ENCODE results near the gene FAM170B. TPM values are rescaled to one million over a fixed set of nuclear protein-coding genes. Genes with fewer than 3 reads are reported as not detected.

The FAM170B gene
- total RNA-seq = not detected

DNA sequence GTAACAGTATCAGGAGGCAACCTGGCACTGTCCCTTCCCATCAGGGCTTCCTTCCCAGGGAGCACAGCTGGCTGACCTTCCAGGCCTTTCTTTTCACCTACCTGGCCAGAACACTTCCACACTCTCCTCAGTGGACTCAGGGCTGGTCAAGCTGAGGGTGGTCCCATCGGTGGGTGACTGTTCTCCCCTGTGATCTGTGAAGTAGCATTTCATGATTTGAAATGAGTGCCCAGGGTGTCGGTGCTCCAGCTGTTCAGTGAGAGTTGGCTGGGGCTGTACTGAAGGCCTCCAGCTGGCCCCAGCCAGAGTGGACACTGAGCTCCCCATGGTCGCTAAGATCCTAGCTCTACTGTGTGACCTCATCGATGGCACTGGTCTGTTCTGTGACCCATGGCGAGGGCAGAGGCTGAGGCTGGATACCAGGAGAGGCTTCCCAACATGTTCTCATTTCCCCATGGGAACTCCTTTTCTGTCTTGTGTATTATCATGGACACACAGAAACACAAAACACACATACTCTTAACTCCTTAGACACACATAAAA lies at the start of gene FAM170B:
FAM170B (minus strand) TSS at position 316 of the 543 bp plus-strand sequence; CDS start at position 213, 103 bp downstream.
- ATAC-seq (no peak), DNase-seq (ENCODE audit: low spot score) (no peak)

DNA sequence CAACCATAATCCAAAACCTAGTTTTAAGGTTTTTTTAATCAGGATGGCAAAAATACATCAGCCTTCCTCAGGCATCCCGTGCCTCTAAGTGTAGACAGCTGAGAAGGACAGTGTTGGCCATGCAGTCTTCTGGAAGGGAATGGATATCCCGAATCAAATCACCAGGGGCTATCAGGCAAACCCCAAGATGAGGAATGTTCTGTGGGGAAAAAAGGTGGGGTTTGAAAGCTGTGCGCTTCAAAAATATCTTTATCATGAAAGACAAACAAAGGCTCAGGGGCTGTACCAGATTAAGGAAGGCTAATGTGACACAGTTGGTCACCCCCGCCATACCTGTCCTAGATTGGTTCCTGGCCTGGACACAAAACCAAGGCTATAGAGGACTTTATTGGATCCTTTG lies 49.0 kb upstream of the FAM170B start:
- DNase-seq (ENCODE audit: low spot score) (no peak), ATAC-seq (no peak)

DNA sequence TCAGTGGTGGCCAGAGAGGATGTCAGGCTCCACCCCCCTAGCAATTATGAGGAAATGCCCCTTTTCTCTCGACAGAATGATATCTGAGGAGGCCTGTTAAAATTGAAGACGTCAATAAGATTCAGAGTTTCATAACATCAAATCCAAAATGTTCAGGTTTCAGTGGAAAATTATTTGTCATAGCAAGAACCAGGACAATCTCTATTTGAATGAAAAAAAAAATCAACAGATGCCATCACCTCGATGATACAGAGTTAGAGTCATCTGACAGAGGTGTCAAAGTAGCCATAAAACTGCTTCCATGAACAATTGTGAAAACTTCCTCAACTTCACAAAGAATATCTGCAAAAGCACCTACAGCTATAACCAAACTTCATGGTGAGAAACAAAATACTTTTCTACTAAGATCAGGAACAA lies 46.6 kb upstream of the FAM170B start:
- ATAC-seq (no peak), DNase-seq (ENCODE audit: low spot score) (no peak)

DNA sequence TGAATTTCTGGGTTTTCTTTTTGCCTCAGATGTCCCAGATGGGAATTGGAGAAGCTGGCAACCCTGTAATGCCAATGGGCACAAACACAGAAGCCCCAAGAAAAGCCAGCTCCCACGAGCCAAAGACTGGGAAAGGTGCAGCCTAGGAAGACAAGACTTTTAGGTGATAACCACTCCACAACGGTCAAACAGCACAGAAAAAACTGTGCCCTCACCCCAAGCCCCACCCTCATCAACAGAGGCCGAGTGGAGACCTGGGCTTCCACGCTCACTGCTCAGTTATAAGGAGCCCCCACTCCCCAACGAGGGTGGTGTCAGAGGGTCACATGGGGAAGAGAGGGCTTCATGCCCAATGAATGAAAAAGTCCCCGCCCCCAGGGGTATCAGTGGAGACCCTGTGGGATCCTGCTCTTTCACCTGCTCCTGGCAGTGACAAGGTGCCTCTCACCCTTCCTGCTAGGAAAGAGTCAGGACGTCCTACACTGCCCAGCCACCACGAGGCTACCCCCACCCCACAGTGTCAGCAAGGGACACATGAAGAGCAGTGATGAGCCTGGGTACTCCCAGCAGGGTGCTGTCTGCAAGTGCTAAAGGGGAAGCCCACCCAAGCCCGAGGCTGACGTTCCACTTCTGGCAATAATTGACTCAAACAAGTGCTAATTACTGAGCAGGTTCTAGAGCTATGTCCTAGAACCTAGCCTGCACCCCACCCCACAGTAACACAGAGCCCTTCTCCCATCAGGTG lies 46.0 kb upstream of the FAM170B start:
- ATAC-seq (no peak), DNase-seq (ENCODE audit: low spot score) (no peak)

DNA sequence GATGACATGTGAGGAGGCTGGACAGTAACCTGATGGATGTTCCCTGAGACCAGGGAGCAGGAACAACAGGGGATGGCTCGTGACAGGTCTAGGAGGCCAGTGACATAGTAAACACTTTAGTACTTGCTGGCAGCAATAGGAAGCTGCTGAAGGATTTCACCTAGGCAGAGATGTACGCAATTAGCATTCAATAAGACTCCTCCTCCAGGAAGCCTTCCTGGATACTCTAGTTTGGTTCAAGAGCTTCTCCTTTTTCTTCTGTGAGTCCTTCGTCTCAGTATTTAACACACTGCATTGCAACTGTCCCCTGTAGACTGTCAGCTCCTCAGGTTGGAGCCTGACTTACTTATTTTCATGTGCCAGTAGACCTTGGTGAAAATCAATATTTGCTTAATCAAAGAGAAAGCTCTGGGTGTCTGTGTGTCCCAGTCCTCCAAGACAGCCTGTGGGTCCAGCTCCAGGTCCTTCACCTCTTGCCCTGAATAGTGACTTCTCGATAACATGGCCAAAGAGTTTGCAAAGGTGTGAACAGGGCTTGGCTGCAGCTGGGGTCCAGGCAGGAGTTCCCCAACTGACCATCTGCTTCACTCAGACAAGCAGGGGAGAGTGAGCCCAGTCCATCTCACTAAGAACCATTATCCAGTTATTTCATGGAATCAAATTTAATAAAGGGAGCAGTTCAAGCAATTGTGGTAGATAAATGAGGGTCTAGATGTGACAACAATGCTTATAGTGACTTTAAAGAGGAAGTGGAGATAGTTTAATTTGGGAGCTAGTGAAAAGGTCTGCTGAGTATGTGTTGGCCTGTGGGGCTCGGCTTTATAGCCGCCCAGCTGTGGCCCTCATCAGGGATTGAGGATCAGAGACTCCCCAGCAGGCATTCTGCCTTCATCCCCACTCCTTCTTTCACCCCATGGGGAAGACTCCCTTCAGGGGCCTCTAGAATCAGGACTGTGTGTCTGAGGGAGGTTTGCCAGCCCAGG lies 45.0 kb upstream of the FAM170B start:
- no peak for ATAC-seq
- DNase-seq (ENCODE audit: low spot score) = no peak

DNA sequence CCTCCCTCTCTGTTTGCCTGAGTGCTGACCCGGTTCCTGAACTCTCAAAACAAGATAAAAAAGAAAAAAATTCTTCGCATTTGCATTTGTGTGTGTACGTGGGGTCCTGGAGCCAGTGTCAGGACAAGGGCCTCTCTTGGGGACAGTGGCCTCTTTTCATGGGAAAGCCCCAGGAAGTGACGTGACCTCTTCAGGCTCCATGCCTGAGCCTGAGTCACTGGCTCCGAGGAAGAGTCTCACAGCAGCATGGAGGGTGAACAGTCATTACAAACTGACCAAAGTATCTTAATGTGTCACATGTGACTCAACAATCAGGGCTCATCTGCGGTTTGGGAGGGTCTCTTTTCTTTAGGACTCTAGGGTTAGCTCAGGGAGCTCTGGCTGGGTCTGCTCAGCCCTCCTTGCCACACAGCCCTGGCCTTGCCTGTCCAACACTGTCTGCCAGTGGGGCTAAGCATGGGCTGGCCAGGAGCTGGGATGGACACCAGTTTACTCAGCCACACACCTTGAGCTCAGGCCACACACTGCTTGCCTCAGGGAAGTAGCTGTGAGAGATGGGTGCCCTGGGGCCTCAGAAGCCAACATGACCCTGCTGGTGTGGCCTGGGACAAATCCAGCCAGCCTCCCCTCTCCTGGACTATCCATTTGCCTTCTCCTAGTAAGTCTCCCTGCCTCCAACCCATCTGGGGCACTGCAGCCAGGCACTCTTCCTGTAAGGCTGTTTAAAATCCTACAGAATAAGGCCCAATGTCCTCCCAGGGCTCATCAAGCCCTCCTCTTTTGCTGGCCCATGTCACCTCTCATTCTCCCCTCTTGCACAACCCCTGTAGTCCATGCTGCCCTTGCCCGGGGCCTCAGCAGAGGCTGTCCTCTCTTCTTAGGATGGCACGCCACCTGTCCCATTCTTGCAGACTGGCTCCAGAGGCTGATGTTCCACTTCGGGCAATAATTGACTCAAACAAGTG lies 43.9 kb upstream of the FAM170B start:
- no peak for DNase-seq (ENCODE audit: low spot score)
- peak; percentile 76 for ATAC-seq

DNA sequence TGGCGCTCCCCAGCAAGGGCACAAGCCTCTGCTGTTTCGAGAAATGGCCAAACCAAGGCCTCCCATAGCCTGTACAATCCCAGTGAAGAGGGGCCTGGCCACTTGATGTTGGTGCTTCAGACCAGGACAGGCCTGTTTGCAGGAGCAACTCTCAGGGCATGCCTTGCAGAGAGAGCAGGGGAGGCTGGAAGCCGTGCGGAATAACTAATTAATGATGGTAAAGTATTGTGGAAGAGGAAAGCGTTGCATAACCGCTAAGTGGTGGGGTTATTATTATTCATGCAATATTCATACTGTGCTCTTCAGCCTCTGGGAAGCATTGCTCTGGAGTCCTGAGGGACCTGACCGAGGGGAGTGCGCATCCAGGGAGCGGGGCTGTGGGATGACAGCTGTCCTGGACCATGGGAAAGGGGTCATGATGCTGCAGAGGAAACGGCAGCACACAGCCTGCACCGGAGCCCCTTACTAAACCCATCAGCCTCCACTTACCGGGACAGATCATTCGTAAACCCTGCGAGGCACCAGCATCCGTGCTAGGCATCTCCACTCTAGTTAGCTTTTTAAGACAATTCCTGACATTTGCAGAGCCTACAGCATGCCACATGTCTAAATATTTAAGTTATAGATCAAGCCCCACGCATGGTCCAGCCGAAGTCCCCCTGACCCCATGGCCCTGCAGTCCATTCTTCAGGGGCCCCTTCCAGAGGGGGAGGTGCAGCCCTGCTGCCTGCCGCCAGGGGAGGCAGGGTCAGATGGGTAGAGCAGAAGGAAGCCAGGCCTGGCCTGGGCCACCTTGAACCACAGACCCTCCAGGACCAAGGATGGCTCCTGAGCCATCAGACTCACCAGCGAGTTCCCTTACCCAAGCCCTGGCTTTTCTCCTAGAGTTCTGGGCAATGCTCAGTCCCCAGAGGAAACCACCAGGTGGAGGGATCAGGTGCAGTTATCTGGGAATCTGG lies 42.8 kb upstream of the FAM170B start:
- ATAC-seq (no peak), DNase-seq (ENCODE audit: low spot score) (no peak)

DNA sequence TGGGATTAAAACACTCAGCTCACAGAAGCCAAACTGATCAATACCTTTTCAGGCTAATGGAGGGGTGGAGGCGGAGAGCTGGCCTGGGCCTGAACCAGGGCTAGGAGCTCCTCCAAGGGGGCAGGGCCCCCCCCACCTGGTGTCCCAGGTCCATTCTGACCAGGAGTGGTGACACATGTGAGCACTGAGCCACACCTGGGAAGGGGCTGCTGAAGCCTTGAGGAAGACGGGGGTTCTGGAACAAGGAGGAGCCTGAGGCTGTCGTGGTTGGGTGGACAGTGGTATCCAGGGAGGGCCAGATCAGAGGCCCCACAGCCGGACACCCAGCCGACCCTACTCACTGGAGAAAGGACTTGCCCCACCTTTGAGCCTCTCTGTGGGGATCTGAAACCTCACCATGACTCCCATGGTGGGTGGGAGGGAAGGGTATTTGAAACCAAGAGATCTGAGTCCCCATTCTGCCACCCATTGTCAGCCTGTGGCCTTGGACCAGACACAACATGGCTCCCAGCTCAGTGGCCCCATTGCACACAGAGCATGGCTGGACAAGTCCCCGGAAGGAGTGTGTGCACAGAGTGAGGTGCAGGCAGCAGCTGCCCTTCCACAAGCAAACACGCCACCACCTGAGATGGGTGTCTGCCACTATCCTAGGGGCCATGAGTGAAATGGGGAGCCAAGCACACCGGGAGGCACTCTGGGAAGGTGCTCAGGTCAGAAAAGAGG lies 41.9 kb upstream of the FAM170B start:
- no peak for ATAC-seq
- DNase-seq (ENCODE audit: low spot score) = no peak

DNA sequence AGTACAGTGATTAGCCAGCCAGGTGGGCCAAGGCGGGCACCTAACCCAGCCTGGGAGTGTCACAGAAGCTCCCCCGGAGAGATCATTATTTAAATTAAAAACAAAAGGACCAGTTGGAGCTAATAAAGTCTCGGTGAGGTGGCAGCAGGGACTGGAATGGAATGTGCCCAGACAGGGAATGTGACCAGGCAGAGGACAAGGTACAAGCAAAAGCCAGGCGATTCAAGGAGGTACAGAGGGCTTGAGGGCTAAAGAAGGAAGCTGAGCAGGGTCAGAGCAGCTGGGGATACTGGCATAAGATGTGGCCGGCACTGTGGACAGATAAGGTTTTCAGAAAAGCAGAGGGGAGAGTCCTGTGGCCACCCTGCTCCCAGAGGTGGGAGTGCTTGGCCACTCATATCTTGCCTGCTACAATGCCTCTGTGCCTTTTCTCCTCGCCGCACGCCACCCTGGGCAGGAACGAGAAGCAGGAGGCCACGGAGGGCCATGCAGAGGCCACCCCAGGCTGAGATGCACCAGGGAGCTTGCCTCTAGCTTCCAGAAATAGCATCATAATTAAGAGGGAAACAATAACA lies 41.2 kb upstream of the FAM170B start:
- ATAC-seq = no peak
- no peak for DNase-seq (ENCODE audit: low spot score)

DNA sequence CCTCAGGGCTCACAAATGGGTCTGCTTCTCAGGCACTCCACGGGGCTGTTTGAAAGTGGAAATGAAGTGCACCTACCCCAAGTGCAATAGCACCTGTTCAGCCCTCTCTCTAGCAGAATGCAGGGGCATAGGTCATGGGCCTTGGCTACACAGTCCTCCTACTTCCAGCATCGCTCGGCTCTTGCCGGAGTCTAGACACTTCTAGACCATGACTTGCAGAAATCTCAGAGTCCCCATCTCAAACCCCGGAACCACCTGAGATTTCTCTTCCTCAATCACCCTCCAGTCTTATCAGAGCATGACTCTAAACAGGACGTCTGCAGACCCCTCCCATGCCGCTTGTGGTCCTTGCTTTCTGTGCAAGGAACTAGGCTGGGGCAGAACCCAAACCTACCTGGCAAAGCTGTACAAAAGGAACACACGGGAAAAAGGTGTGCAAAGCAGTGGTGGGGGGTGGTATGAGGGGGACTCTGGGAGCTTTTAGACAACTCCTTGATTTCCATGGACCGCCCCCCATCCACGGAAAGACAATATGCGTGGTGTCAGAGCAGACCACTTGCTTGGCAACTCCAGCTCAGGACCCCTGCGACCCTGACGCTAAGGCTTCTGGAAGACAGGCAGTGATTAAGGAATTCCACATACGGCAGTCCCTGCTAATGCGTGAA lies 40.6 kb upstream of the FAM170B start:
- ATAC-seq (no peak), DNase-seq (ENCODE audit: low spot score) (no peak)

DNA sequence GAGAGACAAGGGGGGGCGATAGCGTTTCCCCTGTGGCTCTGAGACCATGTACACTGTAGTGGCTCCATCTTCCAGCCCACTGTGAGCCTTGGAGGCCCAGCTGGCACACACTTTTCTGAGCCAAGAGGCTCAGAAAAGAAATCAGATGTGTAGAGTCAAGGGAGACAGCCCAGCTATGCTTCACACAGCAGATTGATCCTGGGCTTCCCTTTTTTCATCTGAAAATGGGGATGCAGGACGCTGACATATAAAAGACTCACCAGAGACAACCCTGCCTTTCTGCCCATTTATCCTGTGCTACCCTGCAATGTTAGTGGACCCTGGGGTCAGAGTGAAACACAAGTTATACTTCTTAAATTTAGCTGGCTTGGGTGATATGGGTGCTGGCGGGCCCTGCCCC lies 40.0 kb upstream of the FAM170B start:
- no peak for DNase-seq (ENCODE audit: low spot score)
- ATAC-seq = no peak

DNA sequence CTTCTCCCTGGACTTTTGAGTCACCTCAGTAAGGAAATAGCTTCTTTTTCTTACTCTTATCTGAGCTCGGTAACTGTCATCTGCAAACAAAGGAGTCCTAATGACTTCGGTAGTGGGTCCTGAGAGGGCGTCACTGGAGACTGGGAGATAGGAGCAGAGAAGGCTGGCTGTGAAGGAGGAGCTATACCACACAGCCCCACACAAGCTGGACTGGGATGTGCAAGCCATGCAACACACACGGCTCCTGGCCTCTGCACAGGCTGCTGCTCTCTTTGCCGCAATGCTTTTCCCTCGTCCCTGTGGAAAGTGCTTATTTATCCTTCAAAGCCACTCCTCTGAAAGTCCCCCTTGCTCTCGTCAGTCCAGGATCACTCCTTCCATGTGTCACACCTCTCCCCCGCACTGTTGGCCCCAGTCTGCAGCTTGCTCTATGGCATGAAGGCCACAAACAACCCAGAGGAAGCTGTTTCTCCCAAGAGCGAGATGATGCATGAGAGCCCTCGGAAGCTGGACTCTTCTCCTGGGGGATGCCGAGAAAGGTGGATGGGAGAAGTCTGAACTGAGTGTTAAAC lies 39.5 kb upstream of the FAM170B start:
- ATAC-seq = no peak
- DNase-seq (ENCODE audit: low spot score) = no peak

DNA sequence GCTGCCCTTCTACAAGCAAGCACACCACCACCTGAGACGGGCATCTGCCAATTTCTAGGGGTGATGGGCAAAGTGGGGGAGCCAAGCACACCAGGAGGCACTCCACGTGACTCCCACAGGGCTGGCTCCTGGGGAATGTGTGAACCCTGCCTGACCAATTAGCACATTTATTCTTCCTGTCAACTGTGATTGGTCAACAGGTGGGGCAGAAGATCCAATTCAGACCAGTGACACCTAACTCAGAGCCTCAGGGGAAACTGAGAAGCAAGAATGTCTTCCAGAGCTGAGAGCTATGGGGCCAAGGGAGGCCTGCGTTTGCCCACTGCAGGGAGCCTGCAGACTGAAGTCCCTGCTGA lies 38.9 kb upstream of the FAM170B start:
- ATAC-seq = no peak
- DNase-seq (ENCODE audit: low spot score) = no peak

DNA sequence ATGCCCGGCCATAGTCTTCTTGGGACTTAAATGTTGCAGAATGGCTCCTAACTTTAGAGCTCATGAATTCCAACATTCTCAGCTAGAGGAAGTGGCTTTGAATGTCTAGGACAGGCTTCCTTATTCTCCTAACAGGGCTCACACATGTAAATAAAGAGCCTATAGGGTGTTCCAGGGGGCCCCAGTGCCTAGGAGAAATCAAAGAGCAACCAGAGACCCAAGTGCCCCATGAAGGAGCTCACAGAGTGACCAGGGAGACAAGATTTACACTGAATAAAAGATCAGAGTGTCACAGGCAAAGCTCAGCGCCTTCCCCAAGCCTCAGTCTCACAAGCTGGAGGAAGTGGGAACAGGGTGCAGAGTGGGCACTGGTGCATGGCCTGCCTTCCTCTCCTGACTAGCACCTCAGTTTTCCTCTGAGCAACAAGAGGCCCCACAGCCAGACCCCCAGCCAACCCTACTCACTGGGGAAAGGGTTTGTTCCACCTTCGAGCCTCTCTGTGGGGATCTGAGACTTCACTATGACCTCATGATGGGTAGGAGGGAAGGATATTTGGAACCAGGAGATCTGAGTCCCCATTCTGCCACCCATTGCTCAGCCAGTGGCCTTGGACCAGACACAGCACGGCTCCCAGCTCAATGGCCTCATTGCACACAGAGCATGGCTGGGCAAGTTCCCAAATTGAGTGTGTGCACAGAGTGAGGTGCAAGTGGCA lies 38.4 kb upstream of the FAM170B start:
- ATAC-seq = peak; percentile 21
- no peak for DNase-seq (ENCODE audit: low spot score)

DNA sequence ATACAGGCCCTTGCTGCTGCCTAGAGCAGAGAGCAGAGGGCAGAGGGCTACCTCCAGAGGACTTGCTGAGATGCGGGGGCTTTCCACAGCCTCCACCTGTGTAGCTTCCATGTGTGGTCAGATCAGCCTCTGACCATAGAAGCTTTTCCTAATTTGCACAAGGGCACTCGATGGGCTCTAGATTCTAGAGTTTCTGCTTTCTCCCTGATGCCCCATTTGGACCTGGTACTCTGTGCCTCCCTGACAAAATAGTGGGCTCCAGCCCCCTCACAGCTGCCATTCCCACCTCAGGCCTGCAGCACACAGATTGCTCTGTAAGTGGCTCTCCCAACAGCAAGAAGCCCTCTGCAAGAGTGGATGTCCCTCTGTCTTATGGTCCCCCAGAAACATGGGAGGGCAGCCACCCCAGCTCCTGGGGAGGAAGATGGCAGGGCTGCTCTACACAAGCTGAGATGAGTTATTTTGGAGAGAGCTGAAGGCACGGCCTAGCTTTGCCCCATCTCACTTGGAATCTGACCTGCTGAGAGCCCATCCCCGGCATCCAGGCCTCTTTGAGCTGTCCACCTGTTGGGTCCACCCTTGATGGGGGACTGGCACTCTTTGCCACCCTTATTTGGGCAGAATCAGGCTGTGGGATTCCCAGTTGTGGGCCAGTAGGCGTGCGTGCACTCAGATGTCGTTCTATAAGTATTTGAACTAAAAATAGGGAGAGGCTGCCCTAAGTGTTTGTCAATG lies 37.7 kb upstream of the FAM170B start:
- no peak for ATAC-seq
- no peak for DNase-seq (ENCODE audit: low spot score)

DNA sequence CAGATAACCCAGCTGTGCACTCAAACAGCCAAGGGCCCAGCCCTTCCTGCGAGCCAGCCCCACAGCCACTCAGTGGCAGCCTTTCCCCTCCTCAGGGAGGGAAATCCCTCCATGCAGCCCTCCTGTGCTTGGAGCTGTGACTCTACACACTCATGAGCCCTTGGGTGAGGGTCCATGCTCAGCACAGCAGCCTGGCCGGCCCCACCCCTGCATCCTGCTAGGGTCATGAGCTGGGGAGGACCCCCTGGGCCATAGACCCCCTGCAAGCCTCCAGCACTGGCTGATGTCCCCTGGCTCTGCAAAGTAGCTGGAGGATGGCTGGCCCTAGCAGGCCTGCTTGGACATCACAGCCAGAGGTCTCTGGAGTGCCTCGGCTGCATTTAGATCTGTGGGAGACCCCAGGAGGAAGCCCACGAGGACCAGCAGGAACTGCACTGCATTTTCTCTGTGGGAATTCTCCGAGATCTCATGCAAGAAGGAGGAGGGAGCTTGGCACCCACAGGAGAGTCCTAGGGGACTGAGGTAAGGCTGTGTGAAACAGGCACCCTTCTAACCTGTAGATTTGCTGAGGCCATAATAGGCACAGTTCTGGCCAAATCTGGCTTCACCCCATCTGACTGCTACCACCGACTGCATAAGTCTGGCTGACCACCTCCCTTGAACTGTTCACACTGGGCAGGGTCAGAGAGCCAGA lies 37.0 kb upstream of the FAM170B start:
- no peak for DNase-seq (ENCODE audit: low spot score)
- ATAC-seq = no peak

All from left lobe of liver (tissue), 2 donors.